Activated CD4-positive, CD25-positive, alpha-beta regulatory T cell treated with anti-CD3 and anti-CD28 coated beads, Interleukin-2, amount 50 U/mL, for 72 hours (primary cell): ENCODE data around the gene SRGAP1.
"Not testable (repeated sequence)": the region's sequence is repeated elsewhere in the genome, so short reads cannot be mapped to it uniquely, and the experiment has no call there.

ENCODE experiments used
- DNase-seq: peaks from one replicate; pipeline ENCODE4 v3.0.0; 2021

The SRGAP1 gene

DNA sequence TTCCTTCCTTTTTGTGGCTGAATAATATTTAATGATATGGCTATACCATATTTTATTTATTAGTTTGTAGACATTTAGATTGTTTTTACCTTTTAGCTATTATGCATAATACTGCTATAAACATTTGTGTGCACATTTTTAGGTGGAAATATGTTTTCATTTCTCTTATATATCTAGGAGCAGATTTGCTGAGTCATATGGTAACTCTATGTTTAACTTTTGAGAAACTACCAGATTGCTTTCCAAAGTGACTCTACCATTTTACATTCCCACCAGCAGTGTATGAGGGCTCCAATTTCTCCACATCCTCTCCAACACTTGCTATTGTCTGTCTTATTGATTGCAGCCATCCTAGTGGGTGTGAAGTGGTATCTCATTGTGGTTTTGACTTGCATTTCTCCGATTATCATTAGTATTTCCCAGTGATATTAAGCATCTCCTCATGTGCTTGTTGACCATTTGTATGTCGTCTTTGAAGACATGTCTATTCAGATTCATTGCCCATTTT is 217.4 kb downstream of the SRGAP1 start:
- no peak for DNase-seq

DNA sequence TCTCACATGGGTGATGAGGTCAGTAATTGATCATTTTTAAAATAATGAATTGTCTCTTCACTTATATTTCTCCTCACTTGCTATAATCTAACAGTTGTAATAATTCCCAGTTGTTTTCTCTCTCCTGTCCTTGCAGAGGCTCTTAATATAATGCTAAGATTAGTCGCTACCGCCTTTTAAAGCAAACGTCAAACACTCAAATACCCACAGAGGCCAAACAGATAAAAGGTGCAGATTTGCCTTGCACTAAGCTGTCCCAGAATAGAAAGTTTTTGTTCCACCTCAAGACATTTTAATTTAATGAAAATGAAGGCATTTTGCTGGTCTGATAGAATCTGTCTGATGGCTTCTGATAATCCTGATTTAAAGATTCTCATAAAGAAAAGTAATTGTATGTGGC is 218.6 kb downstream of the SRGAP1 start:
- DNase-seq, result no peak

DNA sequence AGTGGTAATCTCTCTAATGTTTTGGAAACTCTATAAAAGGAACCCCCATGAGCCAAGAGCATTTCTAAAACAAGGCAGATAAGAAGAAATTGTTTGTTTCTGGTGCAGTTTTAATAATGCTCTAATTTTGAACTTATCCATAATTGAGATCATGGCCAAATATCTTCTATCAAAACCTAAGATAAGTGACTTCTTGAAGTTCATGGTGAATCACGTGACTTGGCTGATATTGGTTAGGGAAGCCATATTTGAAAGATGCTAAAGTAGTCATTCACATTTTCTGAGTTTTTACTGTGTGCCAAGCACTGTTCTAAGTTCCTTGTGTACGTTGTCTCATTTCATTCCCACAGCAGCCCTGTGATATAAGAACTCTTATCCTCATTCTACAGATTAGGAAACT is 219.7 kb downstream of the SRGAP1 start:
- no peak for DNase-seq

DNA sequence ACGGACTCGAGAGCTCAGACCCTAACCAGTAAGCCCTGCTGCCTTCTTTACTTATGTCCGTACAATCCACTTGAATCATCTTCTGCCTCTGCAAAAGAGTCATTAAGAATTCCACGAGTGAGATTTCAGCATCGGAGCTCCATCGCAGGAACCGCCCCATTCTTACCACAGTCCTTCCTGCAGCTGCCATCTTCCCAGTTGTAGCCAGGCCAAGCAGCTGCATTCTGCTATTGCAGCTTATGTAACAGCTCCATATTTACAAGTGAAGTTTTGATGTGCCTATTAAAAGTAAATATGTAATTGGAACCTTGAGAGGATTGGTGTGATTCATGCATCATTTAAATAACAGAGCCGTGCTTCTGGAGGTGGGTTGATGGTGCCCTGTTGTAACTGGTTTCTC is 220.2 kb downstream of the SRGAP1 start:
- no peak for DNase-seq

DNA sequence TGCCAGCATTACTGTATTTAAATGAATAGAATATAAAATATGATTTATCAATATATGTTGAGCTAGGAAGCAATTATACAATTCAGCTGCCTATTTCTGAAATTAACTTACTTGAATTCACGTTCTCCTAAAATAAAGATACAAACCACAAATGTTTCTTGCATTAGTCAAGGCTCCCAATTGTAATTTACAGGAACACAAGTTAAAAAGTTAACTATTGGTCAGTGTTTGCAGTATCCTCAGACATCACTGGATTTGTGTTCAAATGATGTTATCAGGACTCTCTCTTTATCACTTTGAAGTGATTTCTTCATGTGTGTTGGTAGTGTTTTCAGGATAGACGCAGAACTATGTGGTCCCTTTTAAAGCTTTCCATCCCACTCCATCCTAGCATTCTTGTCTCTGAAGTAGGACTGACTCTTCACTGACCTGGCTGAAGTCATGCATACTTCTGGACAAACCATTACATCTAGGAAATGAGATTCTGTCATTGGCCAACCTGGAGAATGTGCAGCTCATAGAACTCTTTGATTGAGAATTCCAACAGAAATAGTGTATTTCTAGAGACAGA is 221.5 kb downstream of the SRGAP1 start:
- no peak for DNase-seq

DNA sequence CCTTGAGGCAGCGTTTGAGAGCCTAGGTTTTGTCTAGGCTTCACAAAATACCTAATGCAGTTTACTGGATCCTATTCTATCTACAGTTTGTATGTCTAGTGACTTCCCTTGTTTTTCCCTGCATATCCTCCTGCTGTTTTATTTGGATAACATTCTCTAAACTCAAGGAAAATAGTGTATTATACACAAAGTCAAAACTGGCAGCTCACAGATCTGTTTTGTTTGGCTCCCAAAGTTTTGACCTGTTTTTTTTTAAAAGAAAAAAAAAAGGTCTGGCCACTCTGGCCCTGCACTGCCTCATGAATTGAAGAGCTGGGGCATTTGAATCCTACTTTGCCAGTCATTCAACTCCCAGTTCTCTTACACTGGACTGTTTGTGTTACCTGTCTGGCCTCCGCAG is 222.3 kb downstream of the SRGAP1 start:
- DNase-seq, result no peak

DNA sequence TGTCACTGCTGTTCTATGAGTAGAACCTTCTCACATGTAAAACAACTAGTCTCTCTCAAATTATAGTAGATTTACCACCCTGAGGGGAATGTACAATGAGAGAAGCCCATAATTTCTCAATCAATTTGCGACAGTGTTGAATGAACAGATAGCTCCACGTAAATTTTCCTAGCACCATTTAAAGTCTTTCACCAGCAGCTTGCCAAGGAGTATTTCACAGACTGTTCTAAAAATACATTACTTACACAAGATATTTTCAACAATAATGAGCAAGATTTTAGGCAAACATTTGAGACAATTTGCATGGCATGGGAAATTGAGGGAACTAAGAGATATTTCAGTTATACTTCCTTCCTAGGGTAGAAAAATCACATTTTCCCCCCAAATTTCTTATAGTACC is 226.0 kb downstream of the SRGAP1 start:
- DNase-seq, result no peak

DNA sequence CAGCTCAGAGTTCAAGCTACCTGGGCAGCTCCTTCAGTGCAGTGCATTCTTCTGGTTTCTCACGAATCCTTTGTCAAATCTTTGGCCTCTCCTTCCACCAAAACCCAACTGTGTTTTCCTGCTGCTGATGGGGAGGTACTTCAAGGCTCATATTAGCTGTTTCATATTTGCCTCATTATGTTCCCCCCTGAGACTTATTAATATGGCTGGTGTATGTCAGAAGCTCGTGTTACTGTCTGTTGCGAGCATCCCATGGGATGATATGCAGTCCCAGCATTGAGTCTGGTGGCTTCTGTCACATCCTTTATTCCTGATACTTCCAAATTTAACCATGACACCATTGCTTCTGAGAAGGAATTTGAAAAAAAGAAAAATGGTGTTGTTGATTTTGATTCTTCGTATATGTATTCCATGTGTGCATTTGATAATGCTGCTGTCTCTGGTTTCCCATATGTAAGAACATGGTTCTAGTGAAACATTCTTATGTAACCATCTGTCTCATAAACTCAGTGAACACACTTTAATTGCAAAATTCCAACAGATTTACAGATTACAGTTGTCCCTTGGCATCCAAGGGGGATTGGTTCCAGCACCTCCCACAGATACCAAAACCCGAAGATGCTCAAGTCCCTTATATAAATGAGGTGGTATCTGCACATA is 228.5 kb downstream of the SRGAP1 start:
- no peak for DNase-seq

DNA sequence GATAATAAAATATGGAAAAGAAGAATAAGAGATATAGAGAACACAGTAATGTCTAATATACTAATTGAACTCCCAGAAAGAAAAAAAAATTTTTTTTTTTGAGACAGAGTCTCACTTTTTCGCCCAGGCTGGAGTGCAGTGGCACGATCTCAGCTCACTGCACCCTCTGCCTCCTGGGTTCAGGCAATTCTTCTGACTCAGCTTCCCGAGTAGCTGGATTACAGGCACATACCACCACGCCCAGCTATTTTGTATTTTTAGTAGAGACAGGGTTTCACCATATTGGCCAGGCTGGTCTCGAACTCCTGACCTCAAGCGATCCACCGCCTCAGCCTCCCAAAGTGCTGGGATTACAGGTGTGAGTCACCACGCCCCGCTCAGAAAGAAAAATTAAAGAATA is 232.1 kb downstream of the SRGAP1 start:
- not testable (repeated sequence) for DNase-seq

DNA sequence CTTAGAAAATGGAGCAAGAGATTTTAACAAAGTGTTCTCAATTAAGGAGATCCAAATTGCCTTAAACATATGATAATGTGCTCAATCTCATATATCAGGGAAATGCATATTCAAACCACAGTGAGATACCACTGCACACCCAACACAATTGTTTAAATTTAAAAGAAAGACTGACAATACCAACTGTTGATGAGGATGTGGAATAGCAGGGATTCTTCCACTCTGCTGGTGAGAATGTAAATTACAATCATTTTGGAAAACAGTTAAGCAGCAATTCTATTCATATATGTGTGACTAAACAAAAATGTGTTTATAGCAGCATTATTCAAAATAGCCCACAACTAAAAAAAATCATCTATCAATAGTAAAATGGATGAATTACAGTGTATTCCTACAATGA is 233.4 kb downstream of the SRGAP1 start:
- no peak for DNase-seq

DNA sequence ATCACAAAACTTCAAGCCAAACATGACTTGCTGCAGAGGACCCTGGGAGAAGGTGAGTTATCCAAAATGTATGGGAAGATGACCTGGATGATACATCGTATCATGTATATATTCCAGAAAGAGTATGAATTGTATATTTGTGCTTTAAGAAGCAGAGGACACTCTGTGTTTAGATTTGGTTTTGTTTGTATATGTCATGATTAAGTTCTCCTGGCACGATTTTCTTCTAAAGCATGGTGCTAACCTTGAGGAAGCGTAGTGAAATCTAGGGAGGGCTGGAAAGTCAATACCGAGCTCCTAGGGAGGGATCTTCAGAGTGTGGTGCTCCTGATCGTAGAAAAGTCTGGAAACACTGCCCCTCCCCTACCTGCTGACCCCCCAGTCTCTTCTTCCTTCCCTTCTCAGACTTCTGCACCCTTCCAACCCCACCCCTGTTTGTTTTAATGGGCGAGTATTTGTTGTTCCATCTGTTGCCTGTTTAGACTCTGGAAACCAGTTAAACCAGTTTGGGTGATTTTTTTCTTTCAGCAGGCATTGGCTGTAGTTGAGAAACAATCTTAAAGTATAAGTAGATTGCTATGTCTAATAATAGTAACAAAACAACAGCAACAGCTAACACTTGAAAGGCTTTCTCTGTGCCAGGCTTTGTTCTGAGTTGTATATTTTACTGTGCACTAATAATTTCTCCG is 236.0 kb downstream of the SRGAP1 start:
- DNase-seq, result no peak

DNA sequence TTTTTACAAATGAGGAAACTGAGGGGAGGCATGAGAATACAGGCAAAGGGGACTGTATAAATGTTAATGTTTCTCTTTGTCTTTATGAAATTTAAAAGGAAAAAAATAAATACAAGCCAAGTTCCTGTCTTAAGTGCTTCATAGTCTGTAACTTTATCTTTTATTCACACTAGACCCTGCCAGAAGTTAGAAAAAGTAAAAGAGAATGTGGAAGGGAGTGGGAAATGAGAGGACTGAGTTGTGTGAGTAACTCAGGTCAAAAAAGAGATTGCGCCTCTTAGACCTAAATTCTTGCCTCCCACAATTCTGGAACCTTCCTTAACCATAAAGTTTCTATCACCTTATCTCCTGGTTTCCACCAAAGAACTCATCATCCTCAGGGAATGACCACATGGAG is 236.5 kb downstream of the SRGAP1 start:
- no peak for DNase-seq

DNA sequence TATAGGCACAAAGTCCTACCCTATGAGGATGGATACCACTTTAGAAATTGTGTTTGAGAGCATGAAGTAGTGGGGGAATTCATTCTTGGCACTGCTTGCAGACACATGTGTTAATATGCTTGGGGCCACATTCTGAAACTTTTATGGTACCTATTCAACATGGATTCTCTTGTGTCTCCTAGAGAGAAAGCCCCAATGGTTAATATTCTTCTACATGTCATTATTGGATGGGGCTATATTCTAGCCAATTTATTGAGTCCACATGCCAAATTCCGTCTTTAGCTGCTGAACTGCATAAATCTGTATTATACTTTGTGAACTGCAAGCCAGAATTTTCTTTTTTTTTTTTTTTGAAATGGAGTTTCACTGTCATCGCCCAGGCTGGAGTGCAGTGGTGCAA is 237.6 kb downstream of the SRGAP1 start:
- DNase-seq, result no peak

DNA sequence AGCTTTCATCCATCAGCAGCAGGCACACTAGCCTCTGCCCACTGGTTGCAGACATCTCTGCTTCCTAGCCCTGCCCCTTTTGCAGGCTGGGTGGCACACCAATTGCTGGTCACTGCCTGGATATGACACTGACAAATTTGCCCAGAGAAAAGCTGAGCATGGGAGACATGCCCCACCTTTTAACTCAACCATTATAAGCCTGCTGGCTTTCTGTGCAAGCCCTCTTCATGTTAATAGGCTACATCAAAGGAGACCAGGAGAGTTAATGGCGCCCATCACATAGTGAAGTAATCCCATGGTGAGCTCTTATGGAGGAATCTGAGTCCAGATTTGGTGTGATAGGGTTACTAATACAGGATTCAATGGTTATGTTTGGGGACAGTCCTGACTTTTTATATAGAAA is 238.4 kb downstream of the SRGAP1 start:
- no peak for DNase-seq

DNA sequence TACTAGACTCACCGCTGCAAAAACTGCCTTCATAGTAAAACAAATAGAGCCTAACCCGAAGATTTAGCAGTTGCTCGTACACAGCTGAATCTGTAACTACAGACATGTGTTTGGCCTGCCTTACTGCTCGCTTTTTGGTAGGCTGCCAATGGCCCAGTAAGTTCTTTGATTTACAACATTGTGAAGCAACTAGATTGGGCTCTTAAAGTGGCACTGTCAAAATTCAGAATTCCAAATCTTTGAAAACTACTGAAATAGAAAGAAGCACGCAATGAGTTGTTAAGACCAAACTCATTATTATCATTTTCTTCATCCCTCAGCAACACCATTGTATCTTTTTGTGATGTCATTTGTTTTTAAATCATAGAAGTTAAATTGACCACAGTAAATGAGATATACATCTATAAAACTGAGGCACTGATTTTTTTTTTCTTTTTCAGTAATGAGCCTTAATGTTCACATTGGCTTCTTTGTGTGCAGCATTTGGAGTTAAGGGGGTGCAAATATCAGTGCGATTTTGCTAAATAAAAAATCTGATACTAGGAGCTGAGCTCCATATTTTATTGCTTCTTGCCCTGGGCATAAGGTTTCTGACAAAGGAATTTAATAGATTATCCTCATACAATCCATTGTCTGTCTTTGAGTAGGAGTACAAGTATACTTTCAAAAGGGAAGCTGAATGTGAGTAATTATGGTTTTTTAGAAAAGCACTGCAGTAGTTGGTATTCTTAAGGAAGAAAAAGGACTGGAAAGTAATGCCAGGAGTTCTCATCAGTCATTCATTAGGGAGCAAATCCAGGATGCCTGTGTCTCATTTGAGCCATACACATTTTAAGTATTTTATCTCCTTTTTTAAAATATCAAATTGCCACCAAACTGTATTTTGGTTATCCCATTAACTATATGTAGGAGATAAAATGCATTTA is 239.0 kb downstream of the SRGAP1 start:
- DNase-seq, result no peak

DNA sequence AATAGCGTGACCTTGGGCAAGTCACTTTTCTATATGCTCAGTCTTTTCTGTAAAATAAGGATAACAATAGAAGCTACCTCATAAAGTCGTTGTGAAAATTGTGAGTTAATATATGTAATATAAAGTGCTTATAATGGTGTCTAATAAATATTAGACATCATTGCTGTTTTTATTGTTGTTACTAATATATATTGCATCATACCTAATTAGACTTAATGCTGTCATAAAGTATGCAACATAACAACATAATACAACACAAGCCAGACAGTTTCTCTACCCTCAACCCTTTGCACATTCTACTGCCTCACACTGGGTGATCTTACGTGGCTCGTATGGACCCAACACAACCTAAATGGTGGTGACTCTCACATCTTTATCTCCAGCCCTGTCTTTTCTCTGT is 240.7 kb downstream of the SRGAP1 start:
- no peak for DNase-seq

DNA sequence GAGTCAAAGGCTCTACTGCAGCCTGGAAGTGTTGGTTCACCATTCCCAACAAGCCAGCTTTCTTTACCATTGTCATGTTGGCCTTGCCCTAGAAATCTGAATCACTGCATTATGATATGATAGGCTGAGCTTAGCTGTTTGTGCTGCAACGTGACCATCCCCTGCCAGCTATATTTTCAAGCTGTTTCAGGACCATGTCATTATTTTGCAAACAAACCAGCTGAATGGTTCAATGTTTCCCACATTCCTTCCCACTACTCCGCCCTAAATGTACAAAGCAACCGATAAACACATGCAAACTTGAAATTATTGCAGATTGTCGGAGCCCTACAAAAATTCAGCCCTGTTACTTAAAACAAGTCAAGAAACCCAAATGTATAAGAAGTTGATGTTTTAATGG is 241.5 kb downstream of the SRGAP1 start:
- no peak for DNase-seq

DNA sequence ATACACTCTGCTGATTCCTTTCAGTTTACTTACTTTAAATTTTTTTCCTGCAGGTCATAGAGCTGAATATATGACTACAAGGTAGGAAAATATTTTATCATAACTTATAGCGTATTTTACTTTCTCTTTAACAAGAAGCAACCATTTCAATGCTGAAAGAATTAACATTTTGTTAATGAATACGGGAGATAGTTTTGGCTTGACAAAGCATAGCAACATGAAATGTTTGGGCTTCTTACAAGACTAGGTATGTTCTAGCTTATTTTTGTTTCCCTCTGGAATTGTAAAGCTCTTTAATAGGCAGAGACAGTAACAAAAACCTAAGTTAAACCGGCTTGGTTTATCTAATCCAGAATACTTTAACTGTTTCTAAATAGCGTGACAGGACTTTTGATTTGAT is 242.4 kb downstream of the SRGAP1 start:
- DNase-seq, result no peak

DNA sequence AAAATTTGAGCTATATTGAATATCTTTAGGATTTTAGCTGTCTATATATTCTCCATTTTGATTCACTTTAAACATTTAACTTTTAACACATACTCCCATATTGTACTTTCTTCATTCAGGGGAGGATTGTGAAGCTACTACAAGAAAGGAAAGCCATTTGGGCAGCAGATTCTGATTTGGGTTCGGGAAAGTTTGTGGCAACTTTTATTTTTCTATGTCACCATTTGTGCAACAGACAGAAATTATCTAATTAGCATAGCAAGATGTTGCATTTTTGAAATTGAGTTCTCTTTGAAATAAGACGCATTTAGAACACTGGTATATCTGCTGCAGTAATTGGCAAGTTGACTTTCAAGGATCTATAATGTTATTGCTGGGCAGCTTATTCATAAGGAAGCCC is 243.3 kb downstream of the SRGAP1 start:
- DNase-seq, result no peak

DNA sequence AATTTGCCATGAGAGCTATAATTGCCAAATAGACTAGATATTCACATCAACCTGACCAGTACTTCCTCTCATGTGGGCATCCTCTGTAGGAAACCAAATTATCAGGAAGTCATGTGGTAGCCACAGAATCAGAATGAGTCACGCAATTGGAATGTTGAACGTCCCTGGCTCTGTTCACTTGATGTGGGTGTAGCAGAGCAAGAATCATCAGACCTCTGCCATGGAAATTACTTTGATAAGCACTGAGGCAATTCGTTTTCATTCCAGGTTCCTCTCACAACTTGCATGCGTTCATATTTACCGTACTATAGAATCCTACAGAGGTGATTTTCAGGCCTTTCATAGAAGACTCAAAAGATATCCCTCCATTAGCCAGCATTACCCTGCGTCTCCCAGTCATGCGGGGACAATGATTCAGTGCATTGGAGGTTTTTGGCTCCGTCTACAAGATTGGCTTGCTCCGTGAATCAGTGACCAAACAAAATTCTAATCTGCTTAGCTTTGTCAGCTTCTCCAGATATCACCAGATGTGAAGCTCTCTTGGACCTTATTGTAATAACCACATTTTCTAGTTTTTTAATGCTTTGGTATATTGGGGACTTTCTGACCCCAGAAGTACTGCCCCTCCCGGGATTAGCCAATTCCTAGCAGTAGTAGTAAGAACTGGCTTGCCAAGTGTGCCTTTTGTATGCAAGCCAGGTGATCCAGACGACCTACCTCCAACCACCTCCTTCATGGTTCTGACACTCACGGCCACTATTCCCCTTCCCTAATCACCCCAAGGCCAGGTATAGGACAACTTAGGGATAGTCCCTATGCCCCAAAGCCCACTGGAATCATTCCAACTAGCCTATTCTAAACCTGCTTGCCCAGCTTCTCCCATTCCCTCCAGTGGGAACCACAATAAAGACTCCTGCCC is 244.2 kb downstream of the SRGAP1 start:
- DNase-seq, result no peak

DNA sequence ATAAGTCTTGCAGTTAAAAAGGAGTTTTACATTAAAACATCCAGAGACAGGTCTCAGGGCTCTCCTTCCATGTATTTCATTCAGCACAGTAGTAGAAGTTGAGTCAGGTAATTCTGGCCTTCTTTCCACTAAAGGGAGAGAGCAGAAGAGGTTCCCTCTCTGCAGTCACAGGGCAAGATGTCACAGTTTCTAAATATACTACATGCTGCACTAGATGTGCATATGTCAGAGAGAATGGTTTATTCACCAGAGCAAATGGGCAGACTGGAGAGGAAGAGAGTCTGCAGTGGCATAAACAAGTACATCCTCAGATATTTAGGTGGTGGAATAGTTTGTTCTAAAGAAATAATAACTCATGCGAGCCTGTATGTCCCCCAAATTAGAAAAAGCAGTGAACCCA is 245.5 kb downstream of the SRGAP1 start:
- no peak for DNase-seq

DNA sequence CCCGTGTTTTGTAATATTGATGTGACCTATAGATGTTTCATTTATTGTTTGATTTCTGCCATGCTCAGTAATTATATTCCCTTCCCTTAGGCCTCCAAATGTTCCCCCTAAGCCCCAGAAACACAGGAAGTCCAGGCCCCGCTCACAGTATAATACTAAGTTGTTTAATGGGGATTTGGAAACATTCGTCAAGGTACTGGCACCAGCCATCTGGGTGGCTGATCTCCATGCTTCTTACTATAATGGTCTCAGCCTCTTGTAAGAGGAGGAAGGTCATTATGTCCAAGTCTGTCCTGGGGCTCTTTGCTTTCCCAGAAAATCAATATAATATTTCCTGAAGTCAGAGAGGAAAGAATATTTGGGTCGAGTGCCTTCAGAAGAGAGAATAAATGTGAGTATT is 246.7 kb downstream of the SRGAP1 start:
- DNase-seq, result no peak
